Endothelial cell of umbilical vein (primary cell): Measurements from ENCODE around the gene CABCOCO1. TPM values are rescaled to one million over a fixed set of nuclear protein-coding genes. Genes with fewer than 3 reads are reported as not detected.

Experiments
- BruUV-seq: library from RNA; stranded (reverse); fragments of 400-500 nt; replicated peaks from 2 replicates; lab custom pipeline; 2021; lab: Mats Ljungman, UMichigan
- CTCF ChIA-PET: fragments of 300-600, 350-600 bp; sonication (Branson Sonifier 250); formaldehyde crosslinking; loops from one replicate; lab custom pipeline; 2021; ENCODE audit warnings: antibody characterized with exemption, inconsistent platforms; lab: Charles Lee
- POLR2A ChIA-PET: fragments of 300-600, 350-600 bp; sonication (Branson Sonifier 250); formaldehyde crosslinking; loops from one replicate; lab custom pipeline; 2021; ENCODE audit warnings: antibody characterized with exemption, inconsistent platforms; lab: Charles Lee
- DNase-seq: peaks from one replicate; pipeline ENCODE4 v3.0.0-alpha.2; 2011; ENCODE audit warnings: low read depth, low spot score
- FAIRE-seq: peaks from 2 replicates; lab custom pipeline; 2011; peaks lifted over from hg19 to GRCh38; lab: Jason Lieb, UNC
- H2AFZ ChIP-seq: 2 replicates; pipeline ENCODE4 v1.6.0; 2012; ENCODE audit warnings: low read depth, low read length, control low read depth, inconsistent platforms
- H3K27ac ChIP-seq: 2 replicates; pipeline ENCODE4 v1.5.1; 2011; ENCODE audit warnings: low read depth, mild to moderate bottlenecking, control low read depth, low read length, moderate library complexity; ENCODE audit not compliant: insufficient read depth
- H3K27me3 ChIP-seq, 2 experiments: 2 replicates each; pipeline versions ENCODE4 v1.6.0 to v1.6.1; 2011; ENCODE audit warnings: low read length in 2 of 2, mixed read lengths in 1 of 2; ENCODE audit not compliant: control insufficient read depth in 2 of 2, insufficient read depth in 2 of 2
- H3K36me3 ChIP-seq, 2 experiments: 2 replicates in 1 of 2; 3 replicates in 1 of 2; pipeline ENCODE4 v1.5.1; 2011; ENCODE audit warnings: low read length in 2 of 2, mild to moderate bottlenecking in 1 of 2, moderate library complexity in 1 of 2; ENCODE audit not compliant: control insufficient read depth in 2 of 2, insufficient read depth in 2 of 2; ENCODE audit errors: extremely low read depth in 1 of 2
- H3K4me1 ChIP-seq: 3 replicates; pipeline ENCODE4 v1.5.1; 2011; ENCODE audit warnings: mild to moderate bottlenecking, low read length; ENCODE audit not compliant: control insufficient read depth, insufficient read depth; ENCODE audit errors: extremely low read depth
- H3K4me2 ChIP-seq: 2 replicates; pipeline ENCODE4 v1.6.1; 2011; ENCODE audit warnings: low read length, control low read depth, mixed read lengths; ENCODE audit not compliant: insufficient read depth
- H3K4me3 ChIP-seq, 3 experiments: fragments of 200-600 bp in 1 of 3; sonication (generic), shearing (Covaris generic) in 1 of 3; replicated peaks in 1 of 3; 2 replicates each; pipeline ENCODE4 v1.5.1; 2011 to 2016; ENCODE audit warnings: control low read depth in 3 of 3, low read length in 3 of 3, mild to moderate bottlenecking in 2 of 3, inconsistent platforms in 1 of 3, low read depth in 1 of 3, moderate library complexity in 1 of 3; ENCODE audit not compliant: insufficient read depth in 1 of 3
- H3K79me2 ChIP-seq: 2 replicates; pipeline ENCODE4 v1.6.0; 2012; ENCODE audit warnings: low read length, inconsistent platforms; ENCODE audit not compliant: control insufficient read depth, insufficient read depth
- H3K9ac ChIP-seq: replicated peaks from 2 replicates; pipeline ENCODE3; 2011; ENCODE audit warnings: low read length, control low read depth; ENCODE audit not compliant: insufficient read depth; ENCODE audit errors: extremely low read depth
- H3K9me1 ChIP-seq: replicated peaks from 3 replicates; pipeline ENCODE4 v1.6.0; 2011; ENCODE audit warnings: mild to moderate bottlenecking, low read length; ENCODE audit not compliant: control insufficient read depth, insufficient read depth; ENCODE audit errors: extremely low read depth
- H3K9me3 ChIP-seq: replicated peaks from 2 replicates; pipeline ENCODE4 v1.5.1; 2012; ENCODE audit warnings: low read length, inconsistent platforms; ENCODE audit not compliant: control insufficient read depth, insufficient read depth
- H4K20me1 ChIP-seq: replicated peaks from 2 replicates; pipeline ENCODE3; 2011; ENCODE audit warnings: mild to moderate bottlenecking, low read length; ENCODE audit not compliant: control insufficient read depth, insufficient read depth; ENCODE audit errors: extremely low read depth
- EZH2 ChIP-seq: IDR thresholded peaks from 2 replicates; pipeline ENCODE4 v1.6.1; 2012; ENCODE audit warnings: borderline replicate concordance, low read depth, mild to moderate bottlenecking, moderate library complexity, low read length, inconsistent platforms; ENCODE audit not compliant: severe bottlenecking
- FOS ChIP-seq: IDR thresholded peaks from 2 replicates; pipeline ENCODE4 v1.6.1; 2011; ENCODE audit warnings: mild to moderate bottlenecking, low read length, moderate library complexity, borderline replicate concordance; ENCODE audit not compliant: insufficient read depth
- GATA2 ChIP-seq: IDR thresholded peaks from 2 replicates; pipeline ENCODE4 v1.7.0; 2011; ENCODE audit warnings: low read depth, mild to moderate bottlenecking, moderate library complexity, mixed read lengths, low read length; ENCODE audit not compliant: insufficient read length, insufficient read depth
- JUN ChIP-seq: IDR thresholded peaks from 2 replicates; pipeline ENCODE4 v1.6.1; 2011; ENCODE audit warnings: borderline replicate concordance, low read depth; ENCODE audit not compliant: insufficient read length, insufficient read depth
- MYC ChIP-seq: IDR thresholded peaks from one replicate; pipeline ENCODE4 v1.6.1; 2011; ENCODE audit warnings: mild to moderate bottlenecking, low read depth, low read length
- POLR2A ChIP-seq: IDR thresholded peaks from 2 replicates; pipeline ENCODE4 v1.6.1; 2012; ENCODE audit warnings: low read depth, mild to moderate bottlenecking, control low read depth, low read length
- POLR2AphosphoS5 ChIP-seq: IDR thresholded peaks from 2 replicates; pipeline ENCODE4 v1.6.1; 2012; ENCODE audit warnings: low read depth, mild to moderate bottlenecking, control low read depth, low read length, moderate library complexity; ENCODE audit not compliant: insufficient read depth
- dilution Hi-C: fragments of 300-500 bp; cut with MboI; formaldehyde crosslinking; loops from one replicate; pipeline ENCODE4 v1.15.0; 2019; ENCODE audit warnings: low sequenced_read_pairs; ENCODE audit not compliant: extremely low pct_ligation_motif_present
- intact Hi-C: fragments of 100-400 bp; cut with micrococcal nuclease; formaldehyde crosslinking; loops from one replicate; pipeline ENCODE4 v1.10.0; 2022
- polyA plus RNA-seq, 4 experiments: library from polyadenylated mRNA; depleted of rRNA in 3 of 4; stranded (reverse) in 3 of 4; unstranded in 1 of 4; fragments of >200 nt; gene quantifications; 2 replicates each; pipeline versions ENCODE4 v1.2.1 to v1.2.3, GENCODE V29; 2011 to 2012; ENCODE audit warnings: missing spikeins in 1 of 4
- total RNA-seq: library from RNA; stranded (reverse); gene quantifications from 2 replicates; pipeline ENCODE4 v1.2.3, GENCODE V29; 2021
- TF ChIP-seq, protein P1 (sequence below): IDR thresholded peaks from 2 replicates; pipeline ENCODE4 v1.6.1; 2011; ENCODE audit not compliant: insufficient read depth, insufficient read length
- TF ChIP-seq, protein P2 (sequence below), 2 donors: IDR thresholded peaks; 1 replicate in 1 of 2; 2 replicates in 1 of 2; pipeline ENCODE4 v1.5.1; 2011; ENCODE audit warnings: low read length in 2 of 2, mild to moderate bottlenecking in 2 of 2, moderate library complexity in 2 of 2, control low read depth in 1 of 2, inconsistent platforms in 1 of 2, low read depth in 1 of 2; ENCODE audit not compliant: insufficient read depth in 1 of 2; ENCODE audit errors: extremely low read depth in 1 of 2

Gene CABCOCO1
- total and polyA plus RNA-seq, 2 donors (not counting 3 experiments of a cell fraction or from before 2014, with no cell fraction given): 0.06 to 1.3 TPM

DNA sequence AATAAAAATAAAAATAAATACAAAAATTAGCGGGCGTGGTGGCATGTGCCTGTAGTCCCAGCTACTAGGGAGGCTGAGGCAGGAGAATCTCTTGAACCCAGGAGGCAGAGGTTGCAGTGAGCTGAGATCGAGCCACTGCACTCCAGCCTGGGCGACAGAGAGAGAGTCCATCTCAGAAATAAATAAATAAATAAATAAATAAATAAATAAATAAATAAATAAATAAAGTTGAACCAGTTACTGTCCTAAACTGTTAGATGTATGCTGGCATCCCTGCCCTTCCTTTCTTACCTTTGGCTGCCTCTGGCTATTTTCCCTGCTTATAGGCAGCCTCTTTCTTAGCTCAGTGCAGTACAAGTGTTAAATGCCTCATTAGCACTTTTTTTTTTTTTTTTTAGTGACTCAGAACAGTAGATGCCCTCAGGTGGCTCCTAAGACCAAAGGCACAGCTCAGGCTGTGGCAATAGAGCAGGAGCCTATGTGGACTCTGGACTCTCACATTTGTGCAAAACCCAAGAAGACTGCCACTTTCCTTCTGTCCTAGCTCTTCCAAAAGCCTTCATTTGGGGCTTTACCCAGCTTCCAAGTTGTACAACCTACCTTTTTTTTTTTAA lies 30.6 kb upstream of the CABCOCO1 start:
- POLR2A ChIA-PET: interaction anchor here (0.6 to 0.7 kb wide), 2 partner anchors 688 to 1248 kb away, joined by 3 read pairs; no protein-coding TSS in a partner anchor
- no peak for FAIRE-seq
- H3K4me1 ChIP-seq: peaks cover 40% of the 10 kb centered on the region

More for the DNA sequence above, 30.6 kb upstream of the CABCOCO1 start:
- no peak overlapping the region for H2AFZ ChIP-seq
- no peak overlapping the region for H3K4me3 ChIP-seq
- no peaks in the 10 kb centered on the region for H3K9me3 ChIP-seq
- BruUV-seq: no TSS peak
- CTCF ChIA-PET: interaction anchor here (1.6 to 1.7 kb wide), 2 partner anchors 16 to 24 kb away, joined by 4 read pairs; no protein-coding TSS in a partner anchor
- dilution Hi-C loops (no loop called here), intact Hi-C loops (no loop called here)
- no peaks in the 10 kb centered on the region for H4K20me1 ChIP-seq
- no peaks in the 10 kb centered on the region for H3K79me2 ChIP-seq
- no peaks in the 10 kb centered on the region for H3K36me3 ChIP-seq
- no peaks in the 10 kb centered on the region for H3K9me1 ChIP-seq
- H3K9ac ChIP-seq: no peak overlapping the region
- no peak overlapping the region for H3K27ac ChIP-seq
- H3K4me2 ChIP-seq: no peak overlapping the region
- TF ChIP-seq FOS (no peak), JUN (no peak), GATA2 (no peak), MYC (no peak), EZH2 (no peak), POLR2A (no peak), POLR2AphosphoS5 (no peak)
- TF ChIP-seq, protein P1, sequence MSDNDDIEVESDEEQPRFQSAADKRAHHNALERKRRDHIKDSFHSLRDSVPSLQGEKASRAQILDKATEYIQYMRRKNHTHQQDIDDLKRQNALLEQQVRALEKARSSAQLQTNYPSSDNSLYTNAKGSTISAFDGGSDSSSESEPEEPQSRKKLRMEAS: no peak
- TF ChIP-seq, protein P2, sequence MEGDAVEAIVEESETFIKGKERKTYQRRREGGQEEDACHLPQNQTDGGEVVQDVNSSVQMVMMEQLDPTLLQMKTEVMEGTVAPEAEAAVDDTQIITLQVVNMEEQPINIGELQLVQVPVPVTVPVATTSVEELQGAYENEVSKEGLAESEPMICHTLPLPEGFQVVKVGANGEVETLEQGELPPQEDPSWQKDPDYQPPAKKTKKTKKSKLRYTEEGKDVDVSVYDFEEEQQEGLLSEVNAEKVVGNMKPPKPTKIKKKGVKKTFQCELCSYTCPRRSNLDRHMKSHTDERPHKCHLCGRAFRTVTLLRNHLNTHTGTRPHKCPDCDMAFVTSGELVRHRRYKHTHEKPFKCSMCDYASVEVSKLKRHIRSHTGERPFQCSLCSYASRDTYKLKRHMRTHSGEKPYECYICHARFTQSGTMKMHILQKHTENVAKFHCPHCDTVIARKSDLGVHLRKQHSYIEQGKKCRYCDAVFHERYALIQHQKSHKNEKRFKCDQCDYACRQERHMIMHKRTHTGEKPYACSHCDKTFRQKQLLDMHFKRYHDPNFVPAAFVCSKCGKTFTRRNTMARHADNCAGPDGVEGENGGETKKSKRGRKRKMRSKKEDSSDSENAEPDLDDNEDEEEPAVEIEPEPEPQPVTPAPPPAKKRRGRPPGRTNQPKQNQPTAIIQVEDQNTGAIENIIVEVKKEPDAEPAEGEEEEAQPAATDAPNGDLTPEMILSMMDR (IDR thresholded peaks at IDR 0.05; ENCODE audit: extremely low read depth in 1 of 2, insufficient read depth in 1 of 2, low read depth in 1 of 2, low read length in 2 of 2): no peak
- no peaks in the 10 kb centered on the region for H3K27me3 ChIP-seq
- no peak for DNase-seq
